GM12874 (cell line): ENCODE results near the gene TUFT1.

Source experiments
- CTCF ChIP-seq: IDR thresholded peaks from 2 replicates; pipeline ENCODE4 v1.5.1; 2011; ENCODE audit warnings: low read depth, mild to moderate bottlenecking, control low read depth, low read length, moderate library complexity; ENCODE audit not compliant: insufficient read depth

Gene TUFT1

GRCh38 chr1:151499930-151500329 lies 40.2 kb upstream of the TUFT1 start:
- no peak for TF ChIP-seq CTCF

GRCh38 chr1:151501474-151501873 lies 38.6 kb upstream of the TUFT1 start:
- TF ChIP-seq CTCF, result no peak

GRCh38 chr1:151502035-151502700 lies 37.9 kb upstream of the TUFT1 start:
- no peak for TF ChIP-seq CTCF

- no peak for TF ChIP-seq CTCF
These were observed 37.0 kb upstream of the TUFT1 start for GRCh38 chr1:151502859-151503780.

GRCh38 chr1:151504252-151504651 lies 35.9 kb upstream of the TUFT1 start:
- TF ChIP-seq CTCF, result no peak

- TF ChIP-seq CTCF, result no peak
These were observed 35.4 kb upstream of the TUFT1 start for GRCh38 chr1:151504759-151505158.

- TF ChIP-seq CTCF, result no peak
These were observed 31.3 kb upstream of the TUFT1 start for GRCh38 chr1:151508833-151509232.
